ENCODE measurements around the gene LRRK1. TPM values are rescaled to one million over a fixed set of nuclear protein-coding genes. Genes with fewer than 3 reads are reported as not detected.

Gene LRRK1
- total and polyA plus RNA-seq, 8 donors: 4.3 to 19.4 (median 11.1) TPM

- intact Hi-C loops (cut with DNase I): no loop called here
- H3K27me3 ChIP-seq: no peaks in the 10 kb centered on the region
- H3K36me3 ChIP-seq: no peaks in the 10 kb centered on the region
- no peak for ATAC-seq
- no peak overlapping the region for H3K27ac ChIP-seq
- peak in 1 of 6 donors; percentile 5 for DNase-seq
- peaks cover 0 to 3% (median 0%) of the 10 kb centered on the region in 3 donors for H3K4me1 ChIP-seq
- H3K4me3 ChIP-seq: no peak overlapping the region
- 92 to 94% methylated on average over 11 of the region's 11 CpGs for WGBS, 2 donors
- TF ChIP-seq, protein P1, sequence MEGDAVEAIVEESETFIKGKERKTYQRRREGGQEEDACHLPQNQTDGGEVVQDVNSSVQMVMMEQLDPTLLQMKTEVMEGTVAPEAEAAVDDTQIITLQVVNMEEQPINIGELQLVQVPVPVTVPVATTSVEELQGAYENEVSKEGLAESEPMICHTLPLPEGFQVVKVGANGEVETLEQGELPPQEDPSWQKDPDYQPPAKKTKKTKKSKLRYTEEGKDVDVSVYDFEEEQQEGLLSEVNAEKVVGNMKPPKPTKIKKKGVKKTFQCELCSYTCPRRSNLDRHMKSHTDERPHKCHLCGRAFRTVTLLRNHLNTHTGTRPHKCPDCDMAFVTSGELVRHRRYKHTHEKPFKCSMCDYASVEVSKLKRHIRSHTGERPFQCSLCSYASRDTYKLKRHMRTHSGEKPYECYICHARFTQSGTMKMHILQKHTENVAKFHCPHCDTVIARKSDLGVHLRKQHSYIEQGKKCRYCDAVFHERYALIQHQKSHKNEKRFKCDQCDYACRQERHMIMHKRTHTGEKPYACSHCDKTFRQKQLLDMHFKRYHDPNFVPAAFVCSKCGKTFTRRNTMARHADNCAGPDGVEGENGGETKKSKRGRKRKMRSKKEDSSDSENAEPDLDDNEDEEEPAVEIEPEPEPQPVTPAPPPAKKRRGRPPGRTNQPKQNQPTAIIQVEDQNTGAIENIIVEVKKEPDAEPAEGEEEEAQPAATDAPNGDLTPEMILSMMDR (IDR thresholded peaks at IDR 0.05): no peak
- no peak for FAIRE-seq
- H3K9me3 ChIP-seq: no peaks in the 10 kb centered on the region
Measured at GRCh38 chr15:100924436-100924835, 5.3 kb downstream of the LRRK1 start.

- ATAC-seq (no peak), DNase-seq (no peak), FAIRE-seq (no peak)
- no peak overlapping the region for H3K4me3 ChIP-seq
- 83 to 87% methylated on average over 8 of the region's 8 CpGs for WGBS, 2 donors
- H3K4me1 ChIP-seq: no peaks in the 10 kb centered on the region
- TF ChIP-seq, protein P1 (IDR thresholded peaks at IDR 0.05): no peak
- H3K27me3 ChIP-seq: no peaks in the 10 kb centered on the region
- no peak overlapping the region for H3K27ac ChIP-seq
- no peaks in the 10 kb centered on the region for H3K9me3 ChIP-seq
- intact Hi-C loops (cut with DNase I): no loop called here
- no peaks in the 10 kb centered on the region for H3K36me3 ChIP-seq
Measured at GRCh38 chr15:100925480-100925879, 6.3 kb downstream of the LRRK1 start.

- intact Hi-C loops (cut with DNase I): no loop called here
- Histone ChIP-seq H3K9me3 (no peaks in the 10 kb centered on the region), H3K4me3 (no peak overlapping the region), H3K4me1 (no peaks in the 10 kb centered on the region), H3K27ac (no peak overlapping the region), H3K36me3 (no peaks in the 10 kb centered on the region), H3K27me3 (no peaks in the 10 kb centered on the region)
- ATAC-seq (no peak), FAIRE-seq (no peak), DNase-seq (peak in 1 of 6 donors; percentile 8)
- whole genome bisulfite sequencing, 2 donors: 93 to 96% methylated on average over 11 of the region's 11 CpGs
- TF ChIP-seq, protein P1 (IDR thresholded peaks at IDR 0.05): no peak
Measured at GRCh38 chr15:100926258-100926657, 7.1 kb downstream of the LRRK1 start.

DNA sequence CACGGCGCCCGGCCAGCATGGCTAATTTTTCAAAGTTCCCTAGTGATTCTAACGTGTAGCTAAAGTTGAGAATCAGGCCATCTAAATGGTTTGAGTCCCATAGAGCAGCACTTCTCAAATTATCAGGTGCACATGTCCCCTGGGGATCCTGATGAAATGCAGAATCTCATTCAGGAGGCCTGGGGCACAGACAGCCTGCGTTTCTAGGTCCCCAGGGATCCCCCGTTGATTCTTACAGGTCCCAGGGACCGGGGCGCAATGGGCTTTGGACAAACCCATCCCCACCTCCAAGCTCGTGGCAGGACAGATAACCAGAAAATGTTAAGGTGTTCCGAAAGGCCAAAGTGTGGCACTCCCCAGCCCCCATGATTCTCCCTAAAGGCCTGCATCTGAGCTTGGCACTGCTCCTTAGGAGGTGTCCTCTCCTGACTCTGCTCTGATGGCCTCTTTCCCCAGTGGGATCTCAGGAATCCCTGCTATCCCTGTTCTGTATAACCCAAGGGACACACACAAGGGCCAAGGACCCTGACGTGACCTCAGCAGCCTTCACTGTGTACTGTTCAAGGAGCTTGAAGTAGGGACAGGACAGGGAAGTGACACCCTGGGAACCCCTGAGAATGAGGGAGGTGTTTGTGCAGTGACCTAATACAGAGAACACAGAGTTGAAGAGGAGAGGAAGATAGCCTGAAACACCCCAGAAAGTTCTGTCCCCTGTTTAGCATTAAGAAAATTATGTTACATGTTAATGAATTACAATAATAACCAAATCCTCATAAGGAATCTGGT is 8.0 kb downstream of the LRRK1 start:
- 92 to 94% methylated on average over 11 of the region's 11 CpGs for WGBS, 2 donors
- Histone ChIP-seq H3K36me3 (no peaks in the 10 kb centered on the region), H3K27ac (no peak overlapping the region), H3K9me3 (no peaks in the 10 kb centered on the region), H3K27me3 (no peaks in the 10 kb centered on the region), H3K4me1 (no peaks in the 10 kb centered on the region), H3K4me3 (no peak overlapping the region)
- DNase-seq (peak in 1 of 6 donors; percentile 2), FAIRE-seq (no peak), ATAC-seq (no peak)
- TF ChIP-seq, protein P1 (IDR thresholded peaks at IDR 0.05): no peak
- intact Hi-C loops (cut with DNase I): no loop called here

- ATAC-seq (peak in 1 of 4 donors; percentile 54), FAIRE-seq (no peak), DNase-seq (no peak)
- Histone ChIP-seq H3K36me3 (no peaks in the 10 kb centered on the region), H3K4me1 (no peaks in the 10 kb centered on the region), H3K9me3 (no peaks in the 10 kb centered on the region), H3K4me3 (no peak overlapping the region), H3K27ac (no peak overlapping the region), H3K27me3 (no peaks in the 10 kb centered on the region)
- intact Hi-C loops (cut with DNase I): no loop called here
- TF ChIP-seq, protein P1 (IDR thresholded peaks at IDR 0.05): no peak
- WGBS, 2 donors: 72 to 77% methylated on average over 13 of the region's 13 CpGs
Measured at GRCh38 chr15:100928632-100929280, 9.6 kb downstream of the LRRK1 start.
